Measurements from ENCODE around the gene OSCAR. TPM values are rescaled to one million over a fixed set of nuclear protein-coding genes. Genes with fewer than 3 reads are reported as not detected.

OSCAR gene
- total RNA-seq, 1 donor from 2014 or later, result not detected

DNA sequence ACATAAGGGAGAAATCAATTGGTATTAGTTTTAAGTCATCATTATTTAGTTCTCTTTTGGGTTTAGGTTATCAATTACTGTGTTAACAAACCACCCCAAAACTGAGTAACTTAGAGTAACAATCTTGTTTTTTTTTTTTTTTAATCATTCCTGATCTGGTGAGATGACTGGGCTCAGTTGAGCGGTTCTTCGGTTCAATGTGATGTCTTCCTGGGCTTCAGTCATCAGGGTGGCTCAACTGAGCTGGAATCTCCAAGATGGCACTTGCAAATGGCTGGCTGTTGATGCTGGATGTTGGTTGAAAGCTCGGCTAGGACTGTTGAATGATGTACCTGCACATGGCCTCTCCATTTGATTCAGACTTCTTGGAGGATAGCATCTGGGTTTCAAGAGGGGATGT lies 16.2 kb downstream of the OSCAR start:
- H3K36me3 Mint-ChIP-seq, result no peaks in the 10 kb centered on the region
- no peak for DNase-seq (ENCODE audit: extremely low spot score, unreplicated experiment)
- H3K9me3 Mint-ChIP-seq, result no peaks in the 10 kb centered on the region
- no peak overlapping the region for H3K4me3 Mint-ChIP-seq
- H3K4me1 Mint-ChIP-seq (ENCODE audit: unreplicated experiment), result no peaks in the 10 kb centered on the region
- TF ChIP-seq, protein P1, sequence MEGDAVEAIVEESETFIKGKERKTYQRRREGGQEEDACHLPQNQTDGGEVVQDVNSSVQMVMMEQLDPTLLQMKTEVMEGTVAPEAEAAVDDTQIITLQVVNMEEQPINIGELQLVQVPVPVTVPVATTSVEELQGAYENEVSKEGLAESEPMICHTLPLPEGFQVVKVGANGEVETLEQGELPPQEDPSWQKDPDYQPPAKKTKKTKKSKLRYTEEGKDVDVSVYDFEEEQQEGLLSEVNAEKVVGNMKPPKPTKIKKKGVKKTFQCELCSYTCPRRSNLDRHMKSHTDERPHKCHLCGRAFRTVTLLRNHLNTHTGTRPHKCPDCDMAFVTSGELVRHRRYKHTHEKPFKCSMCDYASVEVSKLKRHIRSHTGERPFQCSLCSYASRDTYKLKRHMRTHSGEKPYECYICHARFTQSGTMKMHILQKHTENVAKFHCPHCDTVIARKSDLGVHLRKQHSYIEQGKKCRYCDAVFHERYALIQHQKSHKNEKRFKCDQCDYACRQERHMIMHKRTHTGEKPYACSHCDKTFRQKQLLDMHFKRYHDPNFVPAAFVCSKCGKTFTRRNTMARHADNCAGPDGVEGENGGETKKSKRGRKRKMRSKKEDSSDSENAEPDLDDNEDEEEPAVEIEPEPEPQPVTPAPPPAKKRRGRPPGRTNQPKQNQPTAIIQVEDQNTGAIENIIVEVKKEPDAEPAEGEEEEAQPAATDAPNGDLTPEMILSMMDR (conservative IDR thresholded peaks at IDR 0.05), result no peak
- peaks cover 17% of the 10 kb centered on the region for H3K27me3 Mint-ChIP-seq
- H3K27ac Mint-ChIP-seq, result no peak overlapping the region

DNA sequence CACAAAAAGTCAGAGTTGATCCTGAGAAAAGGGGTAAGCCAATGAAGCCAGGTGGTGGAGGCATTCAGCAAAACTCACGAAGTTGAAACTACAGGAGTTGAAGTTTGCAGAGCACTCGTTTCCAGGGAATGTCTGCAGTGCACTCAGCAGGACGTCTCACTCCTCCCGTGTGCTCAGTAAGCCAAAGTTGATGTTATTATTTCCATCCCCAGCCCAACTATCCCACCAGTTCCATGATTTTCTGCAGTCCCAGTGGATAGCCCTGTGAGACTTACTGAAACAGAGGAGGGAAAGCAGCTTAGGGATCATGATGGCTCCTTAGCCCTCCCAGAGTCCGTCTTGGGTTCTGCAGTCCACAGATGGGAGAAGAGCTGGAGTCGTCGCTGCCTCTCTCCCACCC lies 19.6 kb downstream of the OSCAR start, which contains the start of gene TARM1:
Gene TARM1, minus strand, starts transcription at position 334 of the 400 bp plus-strand sequence. Its CDS starts 25 bp downstream, at position 309.
- Mint-ChIP-seq H3K4me1 (ENCODE audit: unreplicated experiment) (no peaks in the 10 kb centered on the region), H3K4me3 (no peak within 1 kb of the TSS), H3K36me3 (no peaks in the 10 kb centered on the region), H3K9me3 (no peaks in the 10 kb centered on the region), H3K27me3 (peaks cover 6% of the 10 kb centered on the region), H3K27ac (no peak within 1 kb of the TSS)
- TF ChIP-seq, protein P1 (conservative IDR thresholded peaks at IDR 0.05), result no peak
- no peak for DNase-seq (ENCODE audit: extremely low spot score, unreplicated experiment)

- Mint-ChIP-seq H3K27me3 (peaks cover 5% of the 10 kb centered on the region), H3K27ac (no peak overlapping the region), H3K4me3 (no peak overlapping the region), H3K4me1 (ENCODE audit: unreplicated experiment) (no peaks in the 10 kb centered on the region), H3K36me3 (no peaks in the 10 kb centered on the region), H3K9me3 (no peaks in the 10 kb centered on the region)
- DNase-seq (ENCODE audit: extremely low spot score, unreplicated experiment), result no peak
- TF ChIP-seq, protein P1 (conservative IDR thresholded peaks at IDR 0.05), result no peak
These were observed 23.3 kb downstream of the OSCAR start for GRCh38 chr19:54077334-54077733.

GRCh38 chr19:54074851-54075250 lies 25.8 kb downstream of the OSCAR start:
- Mint-ChIP-seq H3K36me3 (no peaks in the 10 kb centered on the region), H3K9me3 (no peaks in the 10 kb centered on the region), H3K27ac (no peak overlapping the region), H3K27me3 (peaks cover 5% of the 10 kb centered on the region), H3K4me3 (no peak overlapping the region), H3K4me1 (ENCODE audit: unreplicated experiment) (no peaks in the 10 kb centered on the region)
- TF ChIP-seq, protein P1 (conservative IDR thresholded peaks at IDR 0.05), result no peak
- DNase-seq (ENCODE audit: extremely low spot score, unreplicated experiment), result no peak

- no peak overlapping the region for H3K27ac Mint-ChIP-seq
- H3K9me3 Mint-ChIP-seq, result no peaks in the 10 kb centered on the region
- DNase-seq (ENCODE audit: extremely low spot score, unreplicated experiment), result no peak
- TF ChIP-seq, protein P1 (conservative IDR thresholded peaks at IDR 0.05), result no peak
- H3K4me1 Mint-ChIP-seq (ENCODE audit: unreplicated experiment), result no peaks in the 10 kb centered on the region
- no peaks in the 10 kb centered on the region for H3K36me3 Mint-ChIP-seq
- H3K27me3 Mint-ChIP-seq, result peaks cover 5% of the 10 kb centered on the region
- H3K4me3 Mint-ChIP-seq, result no peak overlapping the region
These were observed 26.8 kb downstream of the OSCAR start for GRCh38 chr19:54073829-54074228.

- H3K9me3 Mint-ChIP-seq, result no peaks in the 10 kb centered on the region
- H3K36me3 Mint-ChIP-seq, result no peaks in the 10 kb centered on the region
- DNase-seq (ENCODE audit: extremely low spot score, unreplicated experiment), result no peak
- no peak overlapping the region for H3K27ac Mint-ChIP-seq
- TF ChIP-seq, protein P1 (conservative IDR thresholded peaks at IDR 0.05), result no peak
- H3K4me3 Mint-ChIP-seq, result no peak overlapping the region
- no peaks in the 10 kb centered on the region for H3K27me3 Mint-ChIP-seq
- no peaks in the 10 kb centered on the region for H3K4me1 Mint-ChIP-seq (ENCODE audit: unreplicated experiment)
These were observed 31.1 kb downstream of the OSCAR start for GRCh38 chr19:54069470-54069869.

Measured in type B pancreatic cell (in vitro differentiated cells).